GM12878 (cell line): ENCODE measurements around the gene OPN4. TPM values are rescaled to one million over a fixed set of nuclear protein-coding genes. Genes with fewer than 3 reads are reported as not detected.

Experiments used
- ATAC-seq: fragments of 200-7000 bp; cut with Tn5 transposase; 3 replicates; pipeline ENCODE4 v1.9.1; 2020; ENCODE audit warnings: mild to moderate bottlenecking, moderate library complexity
- BruUV-seq: library from RNA; stranded (reverse); fragments of 400-500 nt; replicated peaks from 2 replicates; lab custom pipeline; 2021; lab: Mats Ljungman, UMichigan
- CTCF ChIA-PET: fragments of 300-600 bp; sonication (Branson Sonifier 250); formaldehyde crosslinking; extraction: SDS; loops from one replicate; lab custom pipeline; 2021; ENCODE audit warnings: inconsistent platforms; lab: Yijun Ruan, JAX
- POLR2A ChIA-PET: fragments of 350-600 bp; formaldehyde crosslinking; extraction: SDS; loops from one replicate; lab custom pipeline; 2021; ENCODE audit warnings: inconsistent platforms; lab: Charles Lee
- RAD21 ChIA-PET: fragments of 300-600 bp; sonication (Branson Sonifier 250); formaldehyde crosslinking; loops from one replicate; lab custom pipeline; 2023; ENCODE audit warnings: antibody characterized with exemption; ENCODE audit not compliant: unreplicated experiment; lab: Charles Lee
- SMC1A ChIA-PET: fragments of 300-600 bp; sonication (Branson Sonifier 250); formaldehyde crosslinking; loops from one replicate; lab custom pipeline; 2023; ENCODE audit not compliant: unreplicated experiment, uncharacterized antibody; lab: Charles Lee
- DNase-seq: peaks from one replicate; pipeline ENCODE4 v3.0.0-alpha.2; 2011; ENCODE audit warnings: low read depth, low spot score
- FAIRE-seq: peaks from 3 replicates; lab custom pipeline; 2011; peaks lifted over from hg19 to GRCh38; lab: Jason Lieb, UNC
- H2AFZ ChIP-seq: 2 replicates; pipeline ENCODE4 v1.6.0; 2011; ENCODE audit warnings: low read depth, low read length, control low read depth; ENCODE audit not compliant: control insufficient read depth
- H3K27ac ChIP-seq: 2 replicates; pipeline ENCODE4 v1.5.1; 2011; ENCODE audit warnings: control low read depth; ENCODE audit not compliant: control insufficient read depth, insufficient read depth
- H3K27me3 ChIP-seq, 2 experiments: replicated peaks in 1 of 2; 2 replicates each; pipeline versions ENCODE4 v1.6.0 to v1.6.1; 2011; ENCODE audit warnings: low read length in 1 of 2; ENCODE audit not compliant: control insufficient read depth in 2 of 2, insufficient read depth in 2 of 2
- H3K36me3 ChIP-seq, 2 experiments: 2 replicates each; pipeline ENCODE4 v1.5.1; 2011; ENCODE audit warnings: low read length in 1 of 2; ENCODE audit not compliant: control insufficient read depth in 2 of 2, insufficient read depth in 2 of 2
- H3K4me1 ChIP-seq: 2 replicates; pipeline ENCODE4 v1.6.1; 2011; ENCODE audit warnings: mild to moderate bottlenecking, low read length, moderate library complexity, mixed read lengths; ENCODE audit not compliant: control insufficient read depth, insufficient read depth
- H3K4me2 ChIP-seq: 2 replicates; pipeline ENCODE4 v1.6.0; 2011; ENCODE audit warnings: control low read depth; ENCODE audit not compliant: control insufficient read depth, insufficient read depth
- H3K4me3 ChIP-seq: fragments of 200-600 bp; sonication (generic); 2 replicates; pipeline ENCODE4 v1.5.1; 2016
- H3K79me2 ChIP-seq: 2 replicates; pipeline ENCODE4 v1.6.0; 2011; ENCODE audit warnings: low read length; ENCODE audit not compliant: control insufficient read depth, insufficient read depth
- H3K9ac ChIP-seq: 2 replicates; pipeline ENCODE4 v1.8.0; 2011; ENCODE audit warnings: low read length, control low read depth, mixed read lengths; ENCODE audit not compliant: control insufficient read depth, insufficient read depth
- H3K9me3 ChIP-seq: replicated peaks from 3 replicates; pipeline ENCODE4 v1.5.1; 2011; ENCODE audit warnings: mild to moderate bottlenecking, low read length; ENCODE audit not compliant: control insufficient read depth, insufficient read depth
- H4K20me1 ChIP-seq: 2 replicates; pipeline ENCODE4 v1.6.0; 2011; ENCODE audit not compliant: control insufficient read depth, insufficient read depth
- CREB1 ChIP-seq: IDR thresholded peaks from 2 replicates; pipeline ENCODE4 v1.6.1; 2012; ENCODE audit warnings: low read depth, mild to moderate bottlenecking, inconsistent platforms
- CUX1 ChIP-seq: IDR thresholded peaks from 2 replicates; pipeline ENCODE4 v1.6.1; 2012; ENCODE audit warnings: improper control_type of control experiment, low read depth, low read length; ENCODE audit not compliant: insufficient replicate concordance
- FOS ChIP-seq: IDR thresholded peaks from 3 replicates; pipeline ENCODE4 v1.6.1; 2011; ENCODE audit warnings: borderline replicate concordance; ENCODE audit not compliant: insufficient read length; ENCODE audit errors: extremely low read depth
- HDGF ChIP-seq: fragments of 450-650 bp; IDR thresholded peaks from 2 replicates; pipeline ENCODE4 v1.6.1; 2016; ENCODE audit warnings: antibody characterized with exemption
- IKZF1 ChIP-seq: fragments of 450-650 bp; conservative IDR thresholded peaks from 2 replicates; pipeline ENCODE4 v1.6.1; 2017; ENCODE audit warnings: antibody characterized with exemption, mild to moderate bottlenecking
- JUNB ChIP-seq: IDR thresholded peaks from 2 replicates; pipeline ENCODE4 v1.6.1; 2016; ENCODE audit warnings: antibody characterized with exemption, mild to moderate bottlenecking
- PBX3 ChIP-seq: IDR thresholded peaks from 2 replicates; pipeline ENCODE4 v1.6.1; 2011; ENCODE audit warnings: mild to moderate bottlenecking, low read depth, low read length, moderate library complexity; ENCODE audit not compliant: insufficient replicate concordance
- POLR2AphosphoS2 ChIP-seq: IDR thresholded peaks from 2 replicates; pipeline ENCODE4 v1.6.1; 2011; ENCODE audit warnings: low read depth, mild to moderate bottlenecking, low read length, improper control_type of control experiment, moderate library complexity
- RAD21 ChIP-seq: IDR thresholded peaks from 2 replicates; pipeline ENCODE4 v1.6.1; 2011; ENCODE audit warnings: mild to moderate bottlenecking, low read depth, low read length, moderate library complexity; ENCODE audit not compliant: insufficient read depth
- SRF ChIP-seq, 2 experiments: IDR thresholded peaks; 2 replicates each; pipeline ENCODE4 v1.6.1; 2011; ENCODE audit warnings: low read depth in 2 of 2, low read length in 2 of 2, mild to moderate bottlenecking in 1 of 2, moderate library complexity in 1 of 2
- ZBED1 ChIP-seq: IDR thresholded peaks from 2 replicates; pipeline ENCODE4 v1.6.1; 2016; ENCODE audit warnings: borderline replicate concordance
- ZSCAN29 ChIP-seq: fragments of 450-650 bp; IDR thresholded peaks from 2 replicates; pipeline ENCODE4 v1.6.1; 2017; ENCODE audit warnings: mild to moderate bottlenecking, moderate library complexity
- WGBS: methylation state at CpG from one replicate; pipeline ENCODE4 v1.1.6; 2016; ENCODE audit warnings: low lambda C conversion rate; ENCODE audit not compliant: insufficient replicate concordance, insufficient coverage; ENCODE audit errors: missing lambda C conversion rate; 5-methylcytosine and 5-hydroxymethylcytosine counted together
- in situ Hi-C: fragments of 300-500 bp; cut with MboI; formaldehyde crosslinking; loops from 9 replicates; pipeline ENCODE4 v1.14.3; 2018; ENCODE audit warnings: mixed read lengths
- intact Hi-C: fragments of 100-400 bp; cut with micrococcal nuclease; formaldehyde crosslinking; loops from one replicate; pipeline ENCODE4 v1.14.2; 2022; ENCODE audit not compliant: unreplicated experiment
- polyA plus RNA-seq, 11 experiments: library from polyadenylated mRNA; depleted of rRNA in 4 of 11; unstranded in 6 of 11; stranded (reverse) in 5 of 11; fragments of >200 nt; fragmentation: Nextera tagmentation in 4 of 11; fragmentation: Illumina TruSeq in 1 of 11; extraction: Ambion mirVana in 4 of 11; extraction: Trizol in 1 of 11; gene quantifications; 1 replicate in 1 of 11; 2 replicates in 10 of 11; pipeline versions ENCODE4 v1.2.1 to v1.2.3, GENCODE V29; 2011 to 2016; ENCODE audit warnings: inconsistent platforms in 2 of 11, missing spikeins in 2 of 11, low read depth in 1 of 11
- total RNA-seq, 4 experiments: library from RNA; depleted of rRNA in 3 of 4; stranded (reverse); fragments of >200 nt in 3 of 4; fragmentation: Illumina TruSeq in 1 of 4; extraction: Trizol in 1 of 4; gene quantifications; 2 replicates each; pipeline versions ENCODE4 v1.2.1 to v1.2.3, GENCODE V29; 2013 to 2021

The OPN4 gene
- total and polyA plus RNA-seq, 10 of the 15 experiments (the other 5 are each of a cell fraction or from before 2014, with no cell fraction given), result not detected

- FAIRE-seq (no peak), ATAC-seq (no peak), DNase-seq (no peak)
- BruUV-seq, result no TSS peak
- no peaks in the 10 kb centered on the region for H3K4me1 ChIP-seq
- intact Hi-C loops, result no loop called here
- H3K36me3 ChIP-seq, result no peaks in the 10 kb centered on the region
- POLR2A ChIA-PET, result no interaction called here
- H3K27me3 ChIP-seq, result no peaks in the 10 kb centered on the region; a peak in 1 of 4 replicates
- no peaks in the 10 kb centered on the region for H3K9me3 ChIP-seq
- TF ChIP-seq ZBED1, result no peak
- H3K9ac ChIP-seq, result no peak overlapping the region
- WGBS, result 33% methylated on average over 3 of the region's 3 CpGs
- no peaks in the 10 kb centered on the region; the same call in 1 of the 2 replicates for H4K20me1 ChIP-seq
- no peak overlapping the region for H3K4me2 ChIP-seq
- no peak overlapping the region for H3K27ac ChIP-seq
- H2AFZ ChIP-seq, result no peak overlapping the region
- RAD21 ChIA-PET, result no interaction called here
- SMC1A ChIA-PET, result no interaction called here
- CTCF ChIA-PET, result interaction anchor here (1.0 kb wide), 1 partner anchor 13 kb away, joined by 3 read pairs; no protein-coding TSS in a partner anchor
- no peaks in the 10 kb centered on the region for H3K79me2 ChIP-seq
- H3K4me3 ChIP-seq, result no peak overlapping the region
- in situ Hi-C loops, result no loop called here
These were observed 1.2 kb downstream of the OPN4 start for GRCh38 chr10:86655596-86655995.

- no peak overlapping the region for H3K27ac ChIP-seq
- CTCF ChIA-PET, result no interaction called here
- H3K4me3 ChIP-seq, result no peak overlapping the region
- H3K79me2 ChIP-seq, result no peaks in the 10 kb centered on the region
- no peaks in the 10 kb centered on the region; a peak in 1 of 4 replicates for H3K27me3 ChIP-seq
- 28% methylated on average over 8 of the region's 8 CpGs for WGBS
- SMC1A ChIA-PET, result no interaction called here
- H3K9ac ChIP-seq, result no peak overlapping the region
- DNase-seq (no peak), FAIRE-seq (no peak), ATAC-seq (no peak)
- no peaks in the 10 kb centered on the region; the same call in 1 of the 2 replicates for H4K20me1 ChIP-seq
- POLR2A ChIA-PET, result no interaction called here
- in situ Hi-C loops (no loop called here), intact Hi-C loops (no loop called here)
- H3K36me3 ChIP-seq, result no peaks in the 10 kb centered on the region
- RAD21 ChIA-PET, result no interaction called here
- H3K4me1 ChIP-seq, result no peaks in the 10 kb centered on the region
- no TSS peak for BruUV-seq
- H3K9me3 ChIP-seq, result no peaks in the 10 kb centered on the region
- H2AFZ ChIP-seq, result no peak overlapping the region
- no peak overlapping the region for H3K4me2 ChIP-seq
- TF ChIP-seq HDGF (no peak), ZSCAN29 (no peak), SRF (IDR thresholded peaks at IDR 0.05; ENCODE audit: low read depth in 2 of 2, low read length in 2 of 2) (no peak), CREB1 (no peak), POLR2AphosphoS2 (no peak), PBX3 (no peak), IKZF1 (no peak), CUX1 (no peak), FOS (no peak), RAD21 (no peak), JUNB (no peak)
These were observed 2.7 kb downstream of the OPN4 start for GRCh38 chr10:86657011-86657395.
